OCI-LY1 (cell line): ENCODE measurements around the gene PKD2L1.

Experiments used
- CTCF ChIP-seq: fragments of 200-600 bp; sonication (generic), shearing (Covaris generic); IDR thresholded peaks from 2 replicates; pipeline ENCODE4 v1.5.1; 2017; ENCODE audit warnings: mild to moderate bottlenecking, antibody characterized with exemption, low read length, moderate library complexity, mixed read lengths
- EZH2 ChIP-seq: fragments of 200-600 bp; sonication (generic), shearing (Covaris generic); IDR thresholded peaks from 2 replicates; pipeline ENCODE4 v1.8.0; 2017; ENCODE audit warnings: borderline replicate concordance, mixed run types, mild to moderate bottlenecking, antibody characterized with exemption, low read length, moderate library complexity, mixed read lengths

GRCh38 chr10:100357059-100357858 lies 27.2 kb upstream of the PKD2L1 start:
- TF ChIP-seq CTCF, result no peak
- no peak for TF ChIP-seq EZH2
